GM20000 (cell line): ENCODE data around the gene MAGEB17.

Source experiments
- DNase-seq: peaks from one replicate; pipeline ENCODE4 v3.0.0; 2012; ENCODE audit warnings: low spot score
- TF ChIP-seq, protein P1 (sequence below): IDR thresholded peaks from 2 replicates; pipeline ENCODE4 v1.5.1; 2012; ENCODE audit warnings: mild to moderate bottlenecking, control low read depth; ENCODE audit errors: extremely low read depth, missing control alignments

Gene MAGEB17

GRCh38 chrX:16212436-16212835, 45.2 kb downstream of the MAGEB17 start:
- peak; percentile 2 for DNase-seq
- TF ChIP-seq, protein P1, sequence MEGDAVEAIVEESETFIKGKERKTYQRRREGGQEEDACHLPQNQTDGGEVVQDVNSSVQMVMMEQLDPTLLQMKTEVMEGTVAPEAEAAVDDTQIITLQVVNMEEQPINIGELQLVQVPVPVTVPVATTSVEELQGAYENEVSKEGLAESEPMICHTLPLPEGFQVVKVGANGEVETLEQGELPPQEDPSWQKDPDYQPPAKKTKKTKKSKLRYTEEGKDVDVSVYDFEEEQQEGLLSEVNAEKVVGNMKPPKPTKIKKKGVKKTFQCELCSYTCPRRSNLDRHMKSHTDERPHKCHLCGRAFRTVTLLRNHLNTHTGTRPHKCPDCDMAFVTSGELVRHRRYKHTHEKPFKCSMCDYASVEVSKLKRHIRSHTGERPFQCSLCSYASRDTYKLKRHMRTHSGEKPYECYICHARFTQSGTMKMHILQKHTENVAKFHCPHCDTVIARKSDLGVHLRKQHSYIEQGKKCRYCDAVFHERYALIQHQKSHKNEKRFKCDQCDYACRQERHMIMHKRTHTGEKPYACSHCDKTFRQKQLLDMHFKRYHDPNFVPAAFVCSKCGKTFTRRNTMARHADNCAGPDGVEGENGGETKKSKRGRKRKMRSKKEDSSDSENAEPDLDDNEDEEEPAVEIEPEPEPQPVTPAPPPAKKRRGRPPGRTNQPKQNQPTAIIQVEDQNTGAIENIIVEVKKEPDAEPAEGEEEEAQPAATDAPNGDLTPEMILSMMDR: no peak

DNA sequence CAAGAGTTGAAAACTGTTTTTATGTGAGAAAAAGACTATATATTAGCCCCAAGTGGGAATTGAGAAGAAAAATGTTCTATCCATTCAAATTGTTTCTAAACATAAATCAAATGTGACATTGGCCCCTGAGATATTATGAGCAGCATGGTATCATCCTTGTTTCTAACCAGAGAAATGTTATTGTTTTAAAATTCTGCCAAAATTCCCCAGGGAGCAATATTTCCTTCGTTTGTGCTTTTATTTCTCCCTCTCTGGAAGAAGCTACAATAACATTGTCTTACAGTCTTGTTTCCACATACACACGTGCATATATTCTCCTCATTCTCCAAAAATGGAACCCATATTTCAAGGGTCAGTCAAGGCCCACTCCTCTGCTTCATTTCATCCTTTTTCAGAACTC, 46.7 kb downstream of the MAGEB17 start:
- TF ChIP-seq, protein P1: no peak
- no peak for DNase-seq

DNA sequence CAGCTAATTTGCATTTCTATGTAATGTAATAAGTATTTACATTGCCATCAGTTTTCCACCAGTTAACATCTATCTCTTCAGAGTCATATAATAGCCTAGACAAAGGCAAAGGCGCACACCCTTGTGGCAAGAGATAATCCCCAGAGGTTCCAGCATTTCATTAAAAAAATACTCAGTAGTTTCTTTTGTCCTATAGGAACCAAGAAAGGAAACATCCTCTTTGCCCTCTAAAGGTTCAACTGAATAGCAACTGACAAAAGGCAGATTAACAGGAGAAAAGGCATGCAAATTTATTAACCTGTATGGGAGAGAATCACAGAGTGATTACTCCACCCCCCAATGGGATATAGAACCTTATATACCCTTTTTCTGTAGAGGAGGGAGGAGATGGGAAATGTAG, 48.4 kb downstream of the MAGEB17 start:
- no peak for DNase-seq
- TF ChIP-seq, protein P1: no peak
